HuH-7 (cell line): ENCODE data around the gene PIH1D1.

ENCODE experiments used
- DNase-seq: peaks from one replicate; pipeline ENCODE4 v3.0.0; 2011; ENCODE audit warnings: low spot score

PIH1D1 gene

GRCh38 chr19:49451430-49452181 lies at the start of gene PIH1D1:
PIH1D1 (minus strand) TSS chr19:49451814; CDS start chr19:49451574, 240 bp downstream.
- peak; percentile 88 for DNase-seq

GRCh38 chr19:49499030-49499670 lies 47.5 kb upstream of the PIH1D1 start:
- DNase-seq: no peak

- DNase-seq: no peak
These were observed 46.9 kb upstream of the PIH1D1 start for GRCh38 chr19:49498475-49498874.

GRCh38 chr19:49497789-49498103 lies 46.1 kb upstream of the PIH1D1 start:
- no peak for DNase-seq

- DNase-seq: no peak
These were observed 45.6 kb upstream of the PIH1D1 start for GRCh38 chr19:49497047-49497788.

GRCh38 chr19:49496574-49497008 lies 45.0 kb upstream of the PIH1D1 start:
- DNase-seq: no peak

- DNase-seq: no peak
These were observed 41.2 kb upstream of the PIH1D1 start for GRCh38 chr19:49492573-49493405.

GRCh38 chr19:49491804-49492572 lies 40.4 kb upstream of the PIH1D1 start:
- DNase-seq: no peak

GRCh38 chr19:49491030-49491803 lies 39.6 kb upstream of the PIH1D1 start:
- DNase-seq: no peak

GRCh38 chr19:49490287-49491029 lies 38.8 kb upstream of the PIH1D1 start:
- DNase-seq: no peak

GRCh38 chr19:49489601-49490167 lies 38.1 kb upstream of the PIH1D1 start:
- no peak for DNase-seq

- no peak for DNase-seq
These were observed 37.4 kb upstream of the PIH1D1 start for GRCh38 chr19:49488863-49489537.

- DNase-seq: no peak
These were observed 36.6 kb upstream of the PIH1D1 start for GRCh38 chr19:49488046-49488862.

- peak; percentile 98 for DNase-seq
These were observed 35.8 kb upstream of the PIH1D1 start, which contains the start of gene RPL13A for GRCh38 chr19:49487277-49488045. RPL13A (plus strand) TSS chr19:49487608; CDS start chr19:49487630, 22 bp downstream.

GRCh38 chr19:49486710-49487276 lies 35.2 kb upstream of the PIH1D1 start:
- DNase-seq: no peak

- DNase-seq: no peak
These were observed 34.6 kb upstream of the PIH1D1 start for GRCh38 chr19:49486232-49486631.
